IMR-90 (cell line): ENCODE data around the gene GATA2.

Experiments used
- CTCF ChIP-seq: conservative IDR thresholded peaks from 2 replicates; pipeline ENCODE4 v1.5.1; 2012; ENCODE audit warnings: mild to moderate bottlenecking, low read depth, low read length, improper control_type of control experiment
- MAFK ChIP-seq: IDR thresholded peaks from 2 replicates; pipeline ENCODE4 v1.6.1; 2012; ENCODE audit warnings: low read depth, low read length, improper control_type of control experiment
- MAZ ChIP-seq: IDR thresholded peaks from 2 replicates; pipeline ENCODE4 v1.6.1; 2012; ENCODE audit warnings: low read depth, mild to moderate bottlenecking, low read length, improper control_type of control experiment, moderate library complexity, borderline replicate concordance
- MXI1 ChIP-seq: IDR thresholded peaks from 2 replicates; pipeline ENCODE4 v1.6.1; 2012; ENCODE audit warnings: low read depth, mild to moderate bottlenecking, low read length, moderate library complexity, borderline replicate concordance
- POLR2A ChIP-seq: IDR thresholded peaks from 2 replicates; pipeline ENCODE4 v1.6.1; 2012; ENCODE audit warnings: mild to moderate bottlenecking, low read depth, low read length
- RAD21 ChIP-seq: IDR thresholded peaks from 2 replicates; pipeline ENCODE4 v1.6.1; 2012; ENCODE audit warnings: low read length, improper control_type of control experiment
- SMC3 ChIP-seq: fragments of 150-350 bp; IDR thresholded peaks from 2 replicates; pipeline ENCODE4 v1.6.1; 2016; ENCODE audit warnings: low read depth, mild to moderate bottlenecking, antibody characterized with exemption, low read length, moderate library complexity
- USF2 ChIP-seq: fragments of 150-350 bp; IDR thresholded peaks from 2 replicates; pipeline ENCODE4 v1.6.1; 2017; ENCODE audit warnings: mild to moderate bottlenecking, antibody characterized with exemption, low read length, low read depth

GRCh38 chr3:128464188-128464587 is 28.8 kb downstream of the GATA2 start:
- no peak for TF ChIP-seq MAZ
- no peak for TF ChIP-seq POLR2A
- TF ChIP-seq CTCF: no peak
- no peak for TF ChIP-seq RAD21
- no peak for TF ChIP-seq SMC3
- no peak for TF ChIP-seq MXI1
- TF ChIP-seq MAFK: no peak
- TF ChIP-seq USF2: no peak
